Measurements from ENCODE around the gene WBP2.

Gene WBP2

GRCh38 chr17:75808905-75809621, 46.1 kb downstream of the WBP2 start:
- Histone ChIP-seq H3K4me3 (ENCODE audit: insufficient read depth, low read length, poor library complexity, severe bottlenecking) (no peak overlapping the region), H3K27ac (ENCODE audit: low read depth, low read length) (no peak overlapping the region), H3K27me3 (ENCODE audit: low read length) (no peaks in the 10 kb centered on the region), H3K9me3 (ENCODE audit: insufficient read depth, low read length) (no peaks in the 10 kb centered on the region), H3K9ac (ENCODE audit: low read length) (no peak overlapping the region), H3K4me2 (ENCODE audit: low read depth, low read length, poor library complexity, severe bottlenecking) (no peak overlapping the region), H3K9me2 (replicated peaks; ENCODE audit: insufficient read depth, low read length) (no peaks in the 10 kb centered on the region), H3K79me2 (ENCODE audit: insufficient read depth, low read length) (no peaks in the 10 kb centered on the region), H3F3A (ENCODE audit: insufficient read depth) (no peaks in the 10 kb centered on the region), H4K20me1 (ENCODE audit: low read depth, low read length) (no peaks in the 10 kb centered on the region), H3K36me3 (ENCODE audit: low read length) (no peaks in the 10 kb centered on the region), H2AFZ (ENCODE audit: low read depth, low read length, severe bottlenecking) (no peak overlapping the region)
- TF ChIP-seq CTCF (IDR thresholded peaks at IDR 0.05; ENCODE audit: insufficient read depth, low read length, poor library complexity, severe bottlenecking): no peak
- no peak for TF ChIP-seq EZH2phosphoT487 (conservative IDR thresholded peaks at IDR 0.05; ENCODE audit: low read length)

- H2AFZ ChIP-seq (ENCODE audit: low read depth, low read length, severe bottlenecking): no peak overlapping the region
- H3K9me3 ChIP-seq (ENCODE audit: insufficient read depth, low read length): no peaks in the 10 kb centered on the region
- H3K79me2 ChIP-seq (ENCODE audit: insufficient read depth, low read length): peaks cover 4% of the 10 kb centered on the region; the same call in 1 of the 2 replicates
- no peaks in the 10 kb centered on the region for H3K9me2 ChIP-seq (replicated peaks; ENCODE audit: insufficient read depth, low read length)
- no peaks in the 10 kb centered on the region for H3K36me3 ChIP-seq (ENCODE audit: low read length)
- no peaks in the 10 kb centered on the region for H4K20me1 ChIP-seq (ENCODE audit: low read depth, low read length)
- H3K4me3 ChIP-seq (ENCODE audit: insufficient read depth, low read length, poor library complexity, severe bottlenecking): no peak overlapping the region
- TF ChIP-seq CTCF (IDR thresholded peaks at IDR 0.05; ENCODE audit: insufficient read depth, low read length, poor library complexity, severe bottlenecking): no peak
- TF ChIP-seq EZH2phosphoT487 (conservative IDR thresholded peaks at IDR 0.05; ENCODE audit: low read length): no peak
- H3K4me2 ChIP-seq (ENCODE audit: low read depth, low read length, poor library complexity, severe bottlenecking): no peak overlapping the region
- no peak overlapping the region for H3K9ac ChIP-seq (ENCODE audit: low read length)
- no peak overlapping the region for H3K27ac ChIP-seq (ENCODE audit: low read depth, low read length)
- H3F3A ChIP-seq (ENCODE audit: insufficient read depth): no peaks in the 10 kb centered on the region
- no peaks in the 10 kb centered on the region for H3K27me3 ChIP-seq (ENCODE audit: low read length)
Measured at GRCh38 chr17:75808549-75808904, 46.6 kb downstream of the WBP2 start.

GRCh38 chr17:75807861-75808260, 47.3 kb downstream of the WBP2 start:
- Histone ChIP-seq H3K4me3 (ENCODE audit: insufficient read depth, low read length, poor library complexity, severe bottlenecking) (no peak overlapping the region), H3F3A (ENCODE audit: insufficient read depth) (no peaks in the 10 kb centered on the region), H3K9me2 (replicated peaks; ENCODE audit: insufficient read depth, low read length) (no peaks in the 10 kb centered on the region), H3K9ac (ENCODE audit: low read length) (no peak overlapping the region), H3K9me3 (ENCODE audit: insufficient read depth, low read length) (no peaks in the 10 kb centered on the region), H4K20me1 (ENCODE audit: low read depth, low read length) (no peaks in the 10 kb centered on the region), H3K4me2 (ENCODE audit: low read depth, low read length, poor library complexity, severe bottlenecking) (no peak overlapping the region), H3K36me3 (ENCODE audit: low read length) (no peaks in the 10 kb centered on the region), H2AFZ (ENCODE audit: low read depth, low read length, severe bottlenecking) (no peak overlapping the region), H3K27me3 (ENCODE audit: low read length) (no peaks in the 10 kb centered on the region), H3K27ac (ENCODE audit: low read depth, low read length) (no peak overlapping the region), H3K79me2 (ENCODE audit: insufficient read depth, low read length) (peaks cover 6% of the 10 kb centered on the region; the same call in 1 of the 2 replicates)
- TF ChIP-seq EZH2phosphoT487 (conservative IDR thresholded peaks at IDR 0.05; ENCODE audit: low read length): no peak
- no peak for TF ChIP-seq CTCF (IDR thresholded peaks at IDR 0.05; ENCODE audit: insufficient read depth, low read length, poor library complexity, severe bottlenecking)
